ENCODE measurements around the gene MYH6.

- TF ChIP-seq CTCF (IDR thresholded peaks at IDR 0.05) (no peak), POLR2AphosphoS5 (IDR thresholded peaks at IDR 0.05) (no peak)
These were observed 30.2 kb downstream of the MYH6 start for GRCh38 chr14:23377573-23378563.

Measured in sigmoid colon (tissue), 4 donors.